ENCODE measurements around the gene ZFP90.

The ZFP90 gene

DNA sequence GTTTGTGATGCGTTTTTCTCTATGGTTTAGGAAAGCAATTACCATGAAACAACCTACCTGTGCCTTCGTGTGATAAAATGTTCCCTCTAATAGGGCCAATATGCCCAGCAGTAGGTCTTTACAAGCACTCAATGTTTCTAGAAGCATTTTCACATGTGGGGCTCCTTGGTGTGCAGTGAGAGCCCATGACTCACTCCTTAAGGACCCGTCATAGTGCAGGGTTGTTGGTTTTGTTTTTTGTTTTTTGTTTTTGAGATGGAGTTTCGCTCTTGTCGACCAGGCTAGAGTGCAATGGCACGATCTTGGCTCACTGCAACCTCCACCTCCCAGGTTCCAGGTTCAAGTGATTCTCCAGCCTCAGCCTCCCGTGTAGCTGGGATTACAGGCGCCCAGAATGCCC, 31.1 kb upstream of the ZFP90 start:
- DNase-seq (ENCODE audit: low read depth) = no peak
- no peak overlapping the region for H3K4me3 ChIP-seq (ENCODE audit: low read length)
- TF ChIP-seq, protein P1, sequence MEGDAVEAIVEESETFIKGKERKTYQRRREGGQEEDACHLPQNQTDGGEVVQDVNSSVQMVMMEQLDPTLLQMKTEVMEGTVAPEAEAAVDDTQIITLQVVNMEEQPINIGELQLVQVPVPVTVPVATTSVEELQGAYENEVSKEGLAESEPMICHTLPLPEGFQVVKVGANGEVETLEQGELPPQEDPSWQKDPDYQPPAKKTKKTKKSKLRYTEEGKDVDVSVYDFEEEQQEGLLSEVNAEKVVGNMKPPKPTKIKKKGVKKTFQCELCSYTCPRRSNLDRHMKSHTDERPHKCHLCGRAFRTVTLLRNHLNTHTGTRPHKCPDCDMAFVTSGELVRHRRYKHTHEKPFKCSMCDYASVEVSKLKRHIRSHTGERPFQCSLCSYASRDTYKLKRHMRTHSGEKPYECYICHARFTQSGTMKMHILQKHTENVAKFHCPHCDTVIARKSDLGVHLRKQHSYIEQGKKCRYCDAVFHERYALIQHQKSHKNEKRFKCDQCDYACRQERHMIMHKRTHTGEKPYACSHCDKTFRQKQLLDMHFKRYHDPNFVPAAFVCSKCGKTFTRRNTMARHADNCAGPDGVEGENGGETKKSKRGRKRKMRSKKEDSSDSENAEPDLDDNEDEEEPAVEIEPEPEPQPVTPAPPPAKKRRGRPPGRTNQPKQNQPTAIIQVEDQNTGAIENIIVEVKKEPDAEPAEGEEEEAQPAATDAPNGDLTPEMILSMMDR (IDR thresholded peaks at IDR 0.05; ENCODE audit: insufficient read depth, low read depth, low read length, missing control alignments) = no peak

DNA sequence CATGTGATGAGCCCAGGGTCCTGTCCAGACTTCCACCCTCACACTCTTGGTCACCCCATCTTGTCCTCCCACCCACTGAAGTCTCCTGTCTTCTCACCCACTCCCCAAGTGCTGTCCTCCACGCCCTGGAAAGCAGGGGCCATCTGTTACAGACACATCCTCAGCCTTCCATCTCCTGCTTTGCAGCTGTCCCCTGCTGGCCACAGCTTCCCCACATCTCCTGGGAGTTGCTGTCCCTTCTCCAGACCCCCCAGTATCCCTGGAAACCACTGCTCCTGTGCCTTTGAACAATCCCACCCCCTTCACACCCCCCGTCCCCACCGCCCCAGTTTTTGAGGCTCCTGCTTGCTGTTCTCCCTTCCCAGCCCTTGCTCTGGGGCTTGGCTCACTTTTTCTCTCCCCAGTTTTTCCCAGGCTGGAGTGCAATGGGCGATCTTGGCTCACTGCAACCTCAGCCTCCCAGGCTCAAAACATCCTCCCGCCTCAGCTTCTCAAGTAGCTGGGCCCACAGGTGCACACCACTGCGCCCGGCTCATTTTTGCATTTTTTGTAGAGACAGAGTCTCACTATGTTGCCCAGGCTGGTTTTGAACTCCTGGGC, 30.4 kb upstream of the ZFP90 start:
- DNase-seq (ENCODE audit: low read depth) = no peak
- TF ChIP-seq, protein P1 (IDR thresholded peaks at IDR 0.05; ENCODE audit: insufficient read depth, low read depth, low read length, missing control alignments) = no peak
- H3K4me3 ChIP-seq (ENCODE audit: low read length) = no peak overlapping the region

DNA sequence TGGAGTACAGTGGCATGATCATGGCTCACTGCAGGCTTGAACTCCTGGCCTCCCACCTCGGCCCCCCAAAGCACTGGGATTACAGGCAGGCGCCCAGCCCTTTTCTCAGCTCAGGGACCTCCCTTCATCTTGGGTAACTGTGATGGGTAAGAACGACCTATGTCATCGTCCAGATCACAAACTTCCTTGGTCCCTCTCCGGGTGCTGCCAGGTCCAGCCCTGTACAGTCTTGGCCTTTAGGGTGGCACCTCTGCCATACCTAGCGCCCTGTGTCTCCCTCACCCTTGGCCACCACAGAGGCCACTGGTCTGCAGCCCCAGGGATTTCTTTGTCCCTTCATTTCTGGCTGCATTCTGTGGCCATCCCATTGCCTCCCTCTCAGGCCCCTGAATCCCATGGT, 29.7 kb upstream of the ZFP90 start:
- DNase-seq (ENCODE audit: low read depth) = no peak
- TF ChIP-seq, protein P1 (IDR thresholded peaks at IDR 0.05; ENCODE audit: insufficient read depth, low read depth, low read length, missing control alignments) = no peak

DNA sequence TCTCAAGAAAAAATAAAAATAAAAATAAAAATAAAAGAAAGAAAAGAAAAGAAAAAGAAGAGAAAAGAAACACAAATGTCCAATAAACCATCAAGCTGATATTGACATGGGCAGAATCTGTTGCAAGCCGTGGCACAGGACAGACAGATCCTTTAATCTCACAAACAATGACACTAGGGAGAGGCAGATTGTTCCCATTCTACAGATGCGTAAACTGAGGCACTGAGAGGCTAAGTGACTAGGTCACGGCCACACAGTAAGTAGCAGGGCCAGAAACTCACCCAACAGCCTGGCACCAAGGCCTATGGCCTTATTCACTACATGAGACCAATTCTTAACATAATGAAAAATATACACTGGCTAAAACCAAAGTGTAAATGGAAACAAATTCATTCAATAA, 28.3 kb upstream of the ZFP90 start:
- no peak for DNase-seq (ENCODE audit: low read depth)
- H3K4me3 ChIP-seq (ENCODE audit: low read length) = no peak overlapping the region

More for the DNA sequence above, 29.7 kb upstream of the ZFP90 start:
- no peak overlapping the region for H3K4me3 ChIP-seq (ENCODE audit: low read length)

DNA sequence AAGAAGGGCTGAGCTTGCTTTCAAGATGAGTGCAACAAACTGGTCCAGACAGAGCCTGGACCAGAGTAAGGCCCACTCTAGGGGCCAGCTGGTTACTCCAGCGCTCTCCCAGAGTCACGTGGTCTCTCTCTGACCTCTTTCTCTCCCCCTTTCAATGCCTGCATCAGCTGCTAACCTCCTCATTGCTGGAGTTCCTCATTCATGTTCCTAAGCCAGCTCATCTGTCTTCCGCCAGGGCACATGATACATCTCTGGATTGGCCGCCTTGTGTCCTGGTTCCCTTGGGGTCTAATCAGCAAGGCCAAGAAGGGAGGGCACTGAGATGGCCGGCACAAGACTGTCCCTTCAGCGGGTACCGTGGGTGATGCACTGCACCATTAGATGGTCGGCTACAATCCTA, 26.9 kb upstream of the ZFP90 start:
- TF ChIP-seq, protein P1 (IDR thresholded peaks at IDR 0.05; ENCODE audit: insufficient read depth, low read depth, low read length, missing control alignments) = no peak
- DNase-seq (ENCODE audit: low read depth) = no peak
- no peak overlapping the region for H3K4me3 ChIP-seq (ENCODE audit: low read length)

More for the DNA sequence above, 28.3 kb upstream of the ZFP90 start:
- TF ChIP-seq, protein P1 (IDR thresholded peaks at IDR 0.05; ENCODE audit: insufficient read depth, low read depth, low read length, missing control alignments) = no peak

DNA sequence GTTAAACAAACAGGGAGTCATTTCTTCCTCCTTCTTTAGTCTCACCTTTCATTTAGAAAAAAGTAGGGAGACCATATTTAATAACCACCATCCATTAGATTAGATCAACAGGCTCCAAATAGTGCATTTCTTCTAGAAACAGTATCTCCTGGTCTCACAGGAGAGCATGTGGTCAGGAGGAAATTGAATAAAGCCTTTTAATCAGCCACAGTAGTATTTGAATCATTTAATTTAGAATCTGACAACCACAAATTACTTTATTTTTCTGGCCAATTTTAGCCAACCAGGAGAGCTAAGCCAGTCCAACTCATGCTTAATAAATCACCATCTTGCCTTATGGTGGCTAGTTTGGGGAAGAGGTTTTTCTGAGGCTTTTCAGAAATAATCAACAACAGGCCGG, 26.3 kb upstream of the ZFP90 start:
- H3K4me3 ChIP-seq (ENCODE audit: low read length) = no peak overlapping the region
- DNase-seq (ENCODE audit: low read depth) = no peak
- TF ChIP-seq, protein P1 (IDR thresholded peaks at IDR 0.05; ENCODE audit: insufficient read depth, low read depth, low read length, missing control alignments) = no peak

DNA sequence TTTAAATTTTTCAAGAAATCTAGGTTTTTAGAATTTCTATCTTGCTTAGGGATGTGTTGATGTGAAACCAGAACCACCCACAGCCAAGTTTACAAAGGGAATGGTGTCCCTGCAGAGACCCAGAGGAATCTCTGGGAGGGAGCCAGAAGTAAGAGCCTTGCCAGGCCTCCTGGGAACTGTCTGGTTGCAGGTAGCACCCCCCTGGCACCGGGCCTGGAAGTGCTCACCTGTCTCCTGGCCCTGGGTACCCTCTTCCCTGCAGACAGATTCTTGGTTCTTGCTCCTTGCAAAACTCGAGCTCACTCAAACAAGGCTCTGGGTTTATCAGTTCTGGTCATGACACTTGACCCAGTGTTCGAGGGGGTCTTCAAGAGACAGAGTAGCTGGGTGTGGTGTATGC, 24.6 kb upstream of the ZFP90 start:
- DNase-seq (ENCODE audit: low read depth) = no peak
- no peak overlapping the region for H3K4me3 ChIP-seq (ENCODE audit: low read length)
- TF ChIP-seq, protein P1 (IDR thresholded peaks at IDR 0.05; ENCODE audit: insufficient read depth, low read depth, low read length, missing control alignments) = no peak
